ENCODE data around the gene SIRT3. TPM values are rescaled to one million over a fixed set of nuclear protein-coding genes. Genes with fewer than 3 reads are reported as not detected.
"Not testable (repeated sequence)": the region's sequence is repeated elsewhere in the genome, so short reads cannot be mapped to it uniquely, and the experiment has no call there.

Gene SIRT3
- polyA plus RNA-seq, 1 donor from 2014 or later, result 11.6 TPM

DNA sequence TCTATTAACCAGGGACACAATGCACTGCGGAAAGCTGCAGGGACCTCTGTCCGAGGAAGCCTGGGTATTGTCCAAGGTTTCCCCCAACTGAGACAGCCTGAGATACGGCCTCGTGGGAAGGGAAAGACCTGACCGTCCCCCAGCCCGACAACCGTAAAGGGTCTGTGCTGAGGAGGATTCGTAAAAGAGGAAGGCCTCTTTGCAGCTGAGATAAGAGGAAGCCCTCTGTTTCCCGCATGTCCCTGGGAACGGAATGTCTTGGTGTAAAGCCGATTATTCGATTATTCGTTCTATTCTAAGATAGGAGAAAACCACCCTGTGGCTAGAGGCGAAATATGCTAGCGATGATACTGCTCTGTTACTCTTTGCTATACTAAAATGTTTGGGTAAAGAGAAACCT, 34.2 kb downstream of the SIRT3 start:
- H3K9me3 Mint-ChIP-seq, result no peaks in the 10 kb centered on the region
- peaks cover 13 to 27% (median 16%) of the 10 kb centered on the region in 3 donors for H3K4me1 Mint-ChIP-seq
- H3K36me3 Mint-ChIP-seq, result peaks cover 2% of the 10 kb centered on the region
- peak overlapping the region in 2 of 4 donors; percentile 3 to 60 for H3K4me3 Mint-ChIP-seq
- peak overlapping the region; percentile 26 to 72 (median 63) for H3K27ac Mint-ChIP-seq
- H3K27me3 Mint-ChIP-seq, result no peaks in the 10 kb centered on the region

DNA sequence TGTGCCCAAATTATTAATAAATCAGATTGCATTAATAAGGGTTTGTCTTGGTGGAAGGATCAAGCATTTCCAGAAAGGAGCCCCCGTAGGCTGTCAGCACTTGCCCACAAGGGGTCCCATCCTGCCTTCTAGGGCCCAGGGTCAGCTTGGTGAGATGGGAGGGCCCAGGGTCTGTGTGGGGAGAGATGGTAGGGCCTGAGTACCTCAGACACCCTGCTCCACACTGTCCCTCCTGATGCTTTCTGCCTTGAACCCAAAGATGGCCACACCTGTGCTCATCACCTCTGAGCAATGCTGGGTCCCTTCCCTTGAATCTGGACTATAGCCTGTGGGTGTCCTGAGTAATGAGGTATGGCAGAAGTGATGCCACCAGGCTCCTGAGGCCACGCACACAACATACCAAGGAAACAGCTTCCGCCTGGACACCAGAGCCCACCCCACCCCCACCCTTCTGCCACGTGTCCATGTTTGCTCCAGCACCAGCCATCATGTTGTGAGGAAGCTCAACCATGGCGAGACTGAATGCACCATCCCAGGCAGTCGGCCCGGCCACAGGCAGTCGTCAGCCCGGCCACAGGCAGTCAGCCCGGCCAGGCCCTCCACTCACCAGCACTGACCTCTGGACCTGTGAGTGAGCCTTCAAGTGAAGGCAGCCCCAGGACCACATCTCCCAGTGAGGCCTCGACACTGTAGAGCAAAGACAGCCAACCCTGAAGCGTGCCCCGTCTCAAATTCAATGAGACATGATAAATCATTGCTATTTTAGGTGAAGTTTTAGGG, 35.7 kb downstream of the SIRT3 start:
- H3K4me1 Mint-ChIP-seq, result peaks cover 13 to 19% (median 16%) of the 10 kb centered on the region in 3 donors
- peaks cover 2% of the 10 kb centered on the region for H3K36me3 Mint-ChIP-seq

DNA sequence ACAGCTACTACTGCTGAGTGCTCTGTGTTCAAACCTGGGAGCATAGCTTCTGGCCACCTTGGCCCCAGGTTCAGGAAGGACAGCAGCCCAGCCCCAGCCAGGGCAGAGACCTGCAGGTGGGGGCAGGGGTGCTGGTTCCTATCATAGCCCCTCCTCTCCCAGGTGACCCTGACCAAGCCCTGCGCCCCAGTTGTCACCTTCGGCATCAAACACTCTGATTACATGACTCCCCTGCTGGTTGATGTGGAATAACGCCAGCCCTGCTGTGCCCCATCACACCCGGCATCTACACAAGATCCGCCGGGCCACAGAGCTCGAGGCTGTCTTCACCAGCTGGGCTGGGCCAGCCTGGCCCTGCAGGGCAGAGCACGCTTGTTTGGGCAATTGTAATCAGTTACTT, 36.4 kb downstream of the SIRT3 start:
- peaks cover 13 to 17% (median 16%) of the 10 kb centered on the region in 3 donors for H3K4me1 Mint-ChIP-seq
- peaks cover 2% of the 10 kb centered on the region for H3K36me3 Mint-ChIP-seq
- H3K4me3 Mint-ChIP-seq, result no peak overlapping the region
- H3K9me3 Mint-ChIP-seq, result no peaks in the 10 kb centered on the region
- H3K27me3 Mint-ChIP-seq, result no peaks in the 10 kb centered on the region
- no peak overlapping the region for H3K27ac Mint-ChIP-seq

More for the DNA sequence above, 35.7 kb downstream of the SIRT3 start:
- no peaks in the 10 kb centered on the region for H3K27me3 Mint-ChIP-seq
- H3K4me3 Mint-ChIP-seq, result no peak overlapping the region
- no peaks in the 10 kb centered on the region for H3K9me3 Mint-ChIP-seq
- H3K27ac Mint-ChIP-seq, result no peak overlapping the region

DNA sequence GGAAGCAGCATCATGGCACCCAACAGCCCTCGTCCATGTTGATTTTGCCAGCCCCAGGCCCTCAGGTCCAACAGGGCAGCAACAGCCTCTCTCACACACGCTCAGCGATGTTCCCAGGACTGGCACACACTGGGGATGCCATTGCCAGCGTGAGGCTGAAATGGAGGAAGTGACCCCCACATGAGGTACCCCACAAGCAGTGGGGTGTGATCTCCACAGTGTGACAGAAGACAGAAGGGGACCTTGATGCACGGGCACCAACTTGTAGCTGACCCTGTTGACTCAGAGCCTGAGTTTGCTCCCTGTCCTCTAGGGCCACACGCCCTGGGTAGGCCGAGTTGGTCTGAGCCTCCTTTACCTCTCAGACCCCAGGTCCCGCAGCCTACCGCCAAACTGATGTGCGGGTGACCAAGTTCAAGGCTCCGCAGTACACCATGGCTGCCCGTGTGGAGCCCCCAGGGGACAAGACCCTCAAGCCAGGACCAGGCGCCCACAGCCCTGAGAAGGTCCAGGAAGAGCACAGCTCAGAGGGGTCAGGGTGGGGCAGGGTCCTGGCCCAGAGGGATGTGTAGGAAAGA, 37.0 kb downstream of the SIRT3 start:
- Mint-ChIP-seq H3K36me3 (peaks cover 2% of the 10 kb centered on the region), H3K27ac (peak overlapping the region in 1 of 3 donors; percentile 81), H3K9me3 (no peaks in the 10 kb centered on the region), H3K4me3 (no peak overlapping the region), H3K4me1 (peaks cover 12 to 16% (median 13%) of the 10 kb centered on the region in 3 donors), H3K27me3 (no peaks in the 10 kb centered on the region)

DNA sequence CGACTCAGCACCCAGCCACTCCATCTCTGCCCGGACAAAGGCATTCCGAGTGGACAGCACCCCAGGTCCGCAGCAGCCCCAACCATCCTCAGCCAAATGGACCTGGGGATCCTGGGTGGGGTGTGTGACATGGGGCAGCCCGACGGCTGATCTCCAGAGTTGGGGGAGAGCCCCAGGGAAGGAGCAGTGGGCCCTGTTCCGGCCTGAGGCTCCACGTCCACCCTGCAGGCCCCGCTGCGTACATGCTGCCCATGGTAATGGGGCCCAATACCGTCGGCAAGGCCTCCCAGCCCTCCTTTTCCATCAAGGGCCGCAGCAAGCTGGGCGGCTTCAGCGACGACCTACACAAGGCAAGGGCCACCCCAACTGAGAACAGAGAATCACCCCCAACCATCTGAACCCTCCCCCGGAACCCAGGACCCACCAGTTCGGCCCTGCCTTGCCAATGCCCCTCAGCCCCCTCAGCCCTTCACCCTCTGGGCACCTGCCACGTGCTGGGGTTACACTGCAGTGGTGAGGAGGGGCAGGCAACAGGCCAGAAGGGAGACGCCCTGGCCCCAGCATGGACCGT, 37.8 kb downstream of the SIRT3 start:
- H3K36me3 Mint-ChIP-seq, result no peaks in the 10 kb centered on the region
- H3K4me3 Mint-ChIP-seq, result peak overlapping the region in 1 of 4 donors; percentile 54
- H3K27me3 Mint-ChIP-seq, result no peaks in the 10 kb centered on the region
- H3K27ac Mint-ChIP-seq, result no peak overlapping the region
- H3K9me3 Mint-ChIP-seq, result no peaks in the 10 kb centered on the region
- peaks cover 7 to 16% (median 9%) of the 10 kb centered on the region in 3 donors for H3K4me1 Mint-ChIP-seq

DNA sequence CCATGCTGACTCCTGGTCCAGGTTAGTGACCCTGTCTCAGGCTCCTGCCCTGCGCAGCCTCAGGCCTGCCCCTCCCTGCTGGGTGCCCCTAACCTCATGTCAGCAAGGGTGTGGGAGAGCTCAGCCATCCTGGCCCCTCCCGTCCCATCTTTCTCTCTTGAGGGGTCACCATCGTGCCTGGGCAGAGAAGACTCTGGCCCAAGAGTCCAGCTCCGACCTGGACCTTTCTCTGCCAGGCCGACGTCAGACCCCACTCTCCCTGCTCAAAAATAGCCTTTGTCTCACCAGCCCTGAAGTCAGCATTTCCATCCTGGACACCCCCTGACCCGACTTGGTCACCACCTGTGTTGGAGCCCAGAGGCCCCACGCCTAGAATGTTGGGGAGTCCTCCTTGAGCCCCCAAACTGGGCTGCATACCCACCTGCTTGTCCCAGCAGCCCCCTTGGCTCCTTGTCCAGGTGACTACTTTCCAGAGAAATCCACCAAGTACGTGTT, 38.4 kb downstream of the SIRT3 start:
- no peaks in the 10 kb centered on the region for H3K27me3 Mint-ChIP-seq
- H3K27ac Mint-ChIP-seq, result no peak overlapping the region
- no peaks in the 10 kb centered on the region for H3K9me3 Mint-ChIP-seq
- no peaks in the 10 kb centered on the region for H3K36me3 Mint-ChIP-seq
- H3K4me3 Mint-ChIP-seq, result no peak overlapping the region
- H3K4me1 Mint-ChIP-seq, result peaks cover 3 to 13% (median 9%) of the 10 kb centered on the region in 3 donors

DNA sequence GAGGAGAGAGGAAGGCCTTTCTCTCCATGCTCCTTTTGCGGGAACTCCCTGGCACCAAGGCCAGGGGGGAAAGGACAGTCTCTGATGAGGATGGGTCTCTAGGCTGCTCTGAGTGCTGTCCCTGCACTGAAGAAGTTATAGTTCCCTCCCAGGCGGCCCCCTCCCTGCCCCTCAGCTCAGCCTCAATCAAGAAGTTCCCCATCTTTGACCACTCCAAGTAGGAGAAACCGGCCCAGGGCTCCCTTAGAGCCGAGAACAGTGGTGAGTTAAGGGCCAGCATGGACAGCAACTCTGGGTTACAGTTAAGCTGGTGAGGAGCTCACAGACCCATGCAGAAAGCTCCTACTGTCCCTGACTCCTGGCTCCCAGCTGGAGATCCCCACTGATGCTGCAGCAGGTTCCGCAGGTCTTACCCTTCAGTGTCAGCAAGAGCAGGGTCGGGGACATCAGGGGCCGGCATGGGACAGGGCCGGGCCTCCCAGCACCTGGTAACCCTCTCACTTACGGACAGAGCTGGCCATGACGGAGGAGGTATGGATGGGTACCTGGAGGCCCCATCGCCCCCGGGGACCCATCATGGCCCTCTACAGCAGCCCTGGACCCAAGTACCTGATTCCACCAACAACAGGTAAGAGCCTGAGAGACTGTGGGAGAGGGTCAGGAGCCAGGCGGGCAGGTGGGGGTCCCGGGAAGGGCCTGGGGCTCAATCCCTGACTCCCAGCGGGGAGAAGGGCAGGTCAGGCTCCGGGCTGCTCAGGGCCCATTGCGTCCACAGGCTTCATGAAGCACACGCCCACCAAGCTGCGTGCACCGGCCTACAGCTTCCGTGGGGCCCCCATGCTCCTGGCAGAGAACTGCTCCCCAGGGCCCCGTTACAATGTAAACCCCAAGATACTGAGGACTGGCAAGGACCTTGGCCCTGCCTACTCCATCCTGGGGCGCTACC, 39.1 kb downstream of the SIRT3 start:
- H3K27me3 Mint-ChIP-seq, result no peaks in the 10 kb centered on the region
- no peaks in the 10 kb centered on the region for H3K36me3 Mint-ChIP-seq
- H3K4me3 Mint-ChIP-seq, result no peak overlapping the region

DNA sequence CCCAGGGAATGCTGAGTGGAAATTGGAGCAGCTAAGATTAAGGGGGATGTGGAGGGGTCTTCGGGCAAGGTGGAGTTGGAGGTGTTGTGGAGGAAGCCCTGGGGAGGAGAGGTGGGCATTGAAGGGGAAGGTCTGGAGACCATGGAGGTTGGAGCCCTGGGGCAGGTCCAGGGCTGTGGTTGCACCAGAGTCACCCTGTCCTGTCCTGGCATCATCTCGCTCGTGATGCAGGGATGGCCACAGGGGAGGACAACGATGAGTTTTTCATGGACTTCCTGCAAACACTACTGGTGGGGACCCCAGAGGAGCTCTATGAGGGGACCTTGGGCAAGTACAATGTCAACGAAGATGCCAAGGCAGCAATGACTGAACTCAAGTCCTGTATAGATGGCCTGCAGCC, 42.7 kb downstream of the SIRT3 start:
- H3K4me3 Mint-ChIP-seq, H3K9me3 Mint-ChIP-seq, H3K27me3 Mint-ChIP-seq, H3K4me1 Mint-ChIP-seq, H3K36me3 Mint-ChIP-seq, H3K27ac Mint-ChIP-seq: not testable (repeated sequence)

More for the DNA sequence above, 39.1 kb downstream of the SIRT3 start:
- Mint-ChIP-seq H3K4me1 (peaks cover 0 to 6% (median 5%) of the 10 kb centered on the region in 3 donors), H3K9me3 (no peaks in the 10 kb centered on the region), H3K27ac (no peak overlapping the region)

DNA sequence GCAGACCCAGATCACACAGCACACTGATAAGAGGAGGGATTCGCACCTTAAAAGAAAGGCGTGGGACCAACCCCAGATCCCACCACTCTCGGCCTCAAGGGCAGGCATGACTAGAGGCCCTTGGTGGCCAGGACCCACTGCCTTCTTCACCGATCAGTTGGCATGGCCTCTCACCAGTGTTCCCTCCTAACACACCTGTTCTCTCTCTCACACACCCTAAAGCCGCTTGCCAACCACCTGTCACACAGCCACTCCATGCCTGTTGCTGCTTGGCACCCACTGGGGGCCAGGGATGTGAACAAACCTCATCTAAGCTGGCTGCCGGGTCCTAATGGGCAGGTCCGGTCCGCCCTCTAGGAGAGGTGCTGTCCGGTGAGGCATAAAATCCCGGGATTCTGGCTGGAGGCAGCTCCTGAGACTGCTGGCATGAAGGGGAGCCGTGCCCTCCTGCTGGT, 43.4 kb downstream of the SIRT3 start, which contains the start of gene SCGB1C1:
Gene SCGB1C1, plus strand, starts transcription at position 405 of the 455 bp plus-strand sequence. Its CDS starts 22 bp downstream, at position 427.
- H3K9me3 Mint-ChIP-seq, H3K27me3 Mint-ChIP-seq, H3K27ac Mint-ChIP-seq, H3K4me1 Mint-ChIP-seq, H3K36me3 Mint-ChIP-seq, H3K4me3 Mint-ChIP-seq: not testable (repeated sequence)

DNA sequence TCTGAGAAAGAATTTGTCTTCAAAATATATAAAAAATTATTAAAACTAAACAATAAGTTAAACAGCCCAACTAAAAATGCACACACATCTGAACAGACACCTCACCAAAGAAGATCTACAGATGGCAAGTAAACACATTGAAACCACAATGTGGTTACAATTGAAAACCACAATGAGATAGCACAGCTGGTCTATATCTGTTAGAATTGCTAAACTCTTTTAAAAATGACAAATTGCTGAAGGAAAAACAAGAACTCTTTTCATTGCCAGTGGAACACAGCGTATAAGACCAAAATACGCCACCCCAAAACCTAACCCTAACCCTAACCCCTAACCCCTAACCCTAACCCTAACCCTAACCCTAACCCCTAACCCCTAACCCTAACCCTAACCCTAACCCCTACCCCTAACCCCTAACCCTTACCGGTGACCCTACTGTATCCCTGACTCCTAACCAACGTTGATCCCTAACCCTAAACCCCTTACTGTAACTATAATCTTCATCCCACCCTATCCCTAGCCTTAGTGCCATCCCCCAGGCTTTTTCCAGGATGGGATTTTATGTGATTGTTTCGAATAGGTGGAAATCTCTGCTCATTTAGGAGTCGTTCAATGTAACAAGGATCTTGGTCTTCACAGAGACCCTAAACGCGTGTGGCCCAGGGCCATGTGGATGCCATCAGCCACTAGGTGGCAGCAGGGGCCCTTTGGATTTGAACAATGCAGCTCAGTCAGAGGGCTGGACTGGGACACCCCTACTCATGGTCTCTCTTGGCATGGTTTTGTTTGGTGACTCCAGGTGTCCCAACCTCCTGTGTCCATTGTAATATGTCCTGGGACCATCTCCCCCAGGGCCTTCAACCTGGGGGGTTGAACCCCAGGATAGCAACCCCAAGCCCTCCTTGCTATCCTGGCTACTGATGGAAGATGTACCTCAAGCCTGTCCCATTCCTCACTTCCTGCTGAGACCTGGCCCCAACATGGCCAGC, 44.4 kb downstream of the SIRT3 start:
- H3K36me3 Mint-ChIP-seq, H3K9me3 Mint-ChIP-seq, H3K27ac Mint-ChIP-seq, H3K4me1 Mint-ChIP-seq, H3K4me3 Mint-ChIP-seq, H3K27me3 Mint-ChIP-seq: not testable (repeated sequence)

DNA sequence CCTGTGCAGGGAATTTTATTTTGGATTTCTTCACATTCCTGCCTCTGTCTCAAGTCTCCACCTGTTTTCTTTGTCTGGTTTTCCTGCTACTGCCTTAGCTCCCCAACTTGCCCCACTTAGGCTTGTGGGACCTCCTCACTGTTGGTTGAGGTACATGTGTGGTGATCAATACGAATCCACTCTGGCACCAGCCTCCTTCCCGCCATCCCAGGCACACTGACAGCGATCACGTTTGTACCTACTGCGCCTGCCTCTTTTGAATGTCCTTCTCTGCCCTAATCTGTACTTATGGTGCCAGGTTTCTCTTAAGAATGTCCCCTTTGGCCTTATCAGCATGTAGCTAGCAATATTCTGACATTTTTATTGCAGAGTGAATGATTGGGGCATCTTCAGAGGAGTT, 45.6 kb downstream of the SIRT3 start:
- not testable (repeated sequence) for H3K9me3 Mint-ChIP-seq, H3K36me3 Mint-ChIP-seq, H3K4me1 Mint-ChIP-seq, H3K27me3 Mint-ChIP-seq, H3K27ac Mint-ChIP-seq, H3K4me3 Mint-ChIP-seq

DNA sequence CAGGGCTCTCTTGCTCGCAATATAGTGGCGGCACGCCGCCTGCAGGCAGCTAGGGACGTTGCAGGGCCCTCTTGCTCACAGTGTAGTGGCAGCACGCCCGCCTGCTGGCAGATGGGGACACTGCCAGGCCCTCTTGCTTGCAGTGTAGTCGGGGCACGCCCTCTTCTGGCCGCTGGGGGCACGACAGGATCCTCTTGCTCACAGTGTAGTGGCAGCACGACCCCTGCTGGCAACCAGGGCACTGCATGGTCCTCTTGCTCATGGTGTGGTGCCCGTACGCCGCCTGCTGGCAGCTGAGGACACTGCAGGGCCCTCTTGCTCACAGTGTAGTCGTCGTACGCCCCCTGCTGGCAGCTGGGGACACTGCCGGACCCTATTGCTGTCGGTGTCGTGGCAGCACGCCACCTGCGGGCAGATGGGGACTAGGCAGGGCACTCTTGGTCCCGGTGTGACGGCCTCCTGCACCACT, 46.3 kb downstream of the SIRT3 start:
- not testable (repeated sequence) for H3K4me1 Mint-ChIP-seq, H3K9me3 Mint-ChIP-seq, H3K27me3 Mint-ChIP-seq, H3K27ac Mint-ChIP-seq, H3K36me3 Mint-ChIP-seq, H3K4me3 Mint-ChIP-seq

DNA sequence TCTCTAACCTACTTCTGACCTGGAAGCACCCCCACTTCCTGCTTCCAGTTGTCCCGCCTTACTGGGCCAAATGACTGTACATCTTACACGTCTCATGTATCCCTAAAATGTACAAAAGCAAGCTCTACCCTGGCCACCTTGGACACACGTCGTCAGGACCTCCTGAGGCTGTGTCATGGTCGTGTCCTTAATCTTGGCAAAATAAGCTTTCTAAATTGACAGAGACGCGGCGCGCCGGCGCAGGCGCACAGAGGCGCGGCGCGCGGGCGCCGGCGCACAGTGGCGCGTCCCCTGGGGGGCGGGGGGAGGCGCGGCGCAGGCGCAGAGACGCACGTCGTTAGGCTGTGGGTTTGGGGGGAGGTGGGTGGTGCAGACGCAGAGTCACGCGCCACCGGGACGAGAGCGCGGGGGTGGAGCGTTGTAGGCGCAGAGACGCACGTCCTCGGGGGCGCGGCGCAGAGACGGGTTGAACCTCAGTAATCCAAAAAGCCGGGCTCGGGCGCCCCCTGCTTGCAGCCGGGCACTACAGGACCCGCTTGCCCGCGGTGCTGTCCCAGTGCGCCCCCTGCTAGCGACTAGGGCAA, 46.9 kb downstream of the SIRT3 start:
- not testable (repeated sequence) for H3K4me1 Mint-ChIP-seq, H3K27ac Mint-ChIP-seq, H3K36me3 Mint-ChIP-seq, H3K27me3 Mint-ChIP-seq, H3K4me3 Mint-ChIP-seq, H3K9me3 Mint-ChIP-seq

Measured in IgD-negative memory B cell (primary cell).